Retinal pigment epithelial cell (primary cell): ENCODE data around the gene RIN3.

Experiments used
- DNase-seq: peaks from one replicate; pipeline ENCODE4 v3.0.0-alpha.2; 2010; ENCODE audit warnings: low read depth
- H3K4me3 ChIP-seq: 2 replicates; pipeline ENCODE4 v1.5.1; 2011; ENCODE audit warnings: mild to moderate bottlenecking, low read length, control low read depth, moderate library complexity
- CTCF ChIP-seq: conservative IDR thresholded peaks from 2 replicates; pipeline ENCODE4 v1.5.1; 2011; ENCODE audit warnings: low read depth, low read length, control low read depth, inconsistent platforms

RIN3 gene

GRCh38 chr14:92724516-92725340 is 211.1 kb downstream of the RIN3 start:
- TF ChIP-seq CTCF = no peak

DNA sequence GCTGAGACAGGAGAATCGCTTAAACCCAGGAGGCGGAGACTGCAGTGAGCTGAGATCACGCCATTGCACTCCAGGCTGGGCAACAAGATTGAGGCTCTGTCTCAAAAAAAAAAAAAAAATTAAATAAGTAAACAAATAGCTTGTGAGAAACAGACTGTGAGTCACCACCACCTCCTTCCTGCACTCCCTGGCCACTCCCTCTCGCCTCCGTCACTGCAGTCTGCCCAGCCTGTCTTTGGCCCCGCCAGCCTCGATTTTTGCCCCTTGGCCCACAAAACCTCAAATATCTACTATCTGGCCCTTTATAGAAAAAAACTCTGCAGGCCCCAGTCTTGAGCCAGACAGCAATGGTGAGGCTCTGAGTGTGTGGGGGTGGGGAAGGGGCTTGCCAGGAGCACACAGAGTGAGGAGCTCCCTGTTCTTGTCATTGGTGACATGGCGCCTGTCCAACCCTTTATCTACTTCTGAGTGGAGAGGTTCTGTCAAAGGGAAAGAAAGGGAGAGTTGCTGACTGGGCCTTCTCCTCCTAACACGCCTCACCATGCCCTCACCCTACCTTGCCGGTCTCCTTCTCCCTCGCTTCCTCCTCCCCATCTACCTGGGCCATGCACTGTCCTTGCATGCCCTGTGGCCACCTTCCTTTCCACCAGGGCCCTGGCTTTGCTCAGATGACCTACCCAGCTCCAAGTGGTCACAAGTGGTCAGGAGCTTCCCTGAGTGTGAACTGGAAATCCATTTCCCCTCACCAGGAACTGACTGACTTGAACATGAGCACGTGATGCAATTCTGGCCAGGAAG is 212.8 kb downstream of the RIN3 start:
- no peak overlapping the region for H3K4me3 ChIP-seq
- no peak for TF ChIP-seq CTCF
- DNase-seq = peak; percentile 77

More at GRCh38 chr14:92724516-92725340, 211.1 kb downstream of the RIN3 start:
- DNase-seq = peak; percentile 6
- H3K4me3 ChIP-seq = no peak overlapping the region

DNA sequence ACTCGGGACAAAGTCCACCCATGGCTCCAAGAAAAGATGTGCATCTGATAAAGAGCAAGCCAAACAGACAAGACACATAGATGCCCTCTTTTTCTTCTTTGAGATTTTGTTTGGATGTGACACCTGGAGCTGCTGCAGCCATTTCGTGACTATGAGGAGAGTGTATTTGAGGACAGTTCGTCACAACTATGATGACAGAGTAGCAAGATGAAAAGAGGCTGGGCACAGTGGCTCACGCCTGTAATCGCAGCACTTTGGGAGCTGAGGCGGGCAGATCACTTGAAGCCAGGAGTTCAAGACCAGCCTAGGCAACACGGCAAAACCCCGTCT is 213.3 kb downstream of the RIN3 start:
- no peak for TF ChIP-seq CTCF
- DNase-seq = no peak
- H3K4me3 ChIP-seq = no peak overlapping the region

DNA sequence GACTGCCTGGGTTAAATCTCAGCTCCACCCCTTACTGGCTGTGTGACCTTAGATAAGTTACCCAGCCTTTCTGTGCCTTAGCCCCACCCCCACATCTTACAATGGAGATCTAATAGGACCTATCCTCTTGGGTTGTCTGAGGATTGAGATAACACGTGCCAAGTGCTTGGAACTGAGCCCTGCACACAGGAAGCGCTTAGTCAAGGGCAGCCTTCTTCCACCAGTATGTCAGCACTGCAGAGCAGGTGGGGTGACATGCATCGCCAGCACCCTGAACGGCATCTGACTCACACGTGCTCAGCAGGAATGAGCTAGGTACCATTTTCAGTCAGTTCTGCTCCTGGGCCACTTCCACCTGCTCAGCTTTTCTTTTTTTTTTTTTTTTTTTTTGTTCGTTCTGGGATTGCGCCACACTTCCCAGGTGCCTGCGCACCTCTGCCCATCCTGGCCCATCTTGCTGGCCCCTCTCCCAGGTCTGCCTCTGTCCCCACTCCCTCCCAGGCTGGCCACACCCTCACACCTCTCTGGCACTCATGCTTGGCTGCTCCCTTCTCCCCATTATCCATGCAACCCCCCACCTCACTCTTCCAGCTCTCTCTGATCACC is 215.3 kb downstream of the RIN3 start:
- DNase-seq = peak; percentile 46
- no peak overlapping the region for H3K4me3 ChIP-seq
- no peak for TF ChIP-seq CTCF

GRCh38 chr14:92729634-92730358 is 216.2 kb downstream of the RIN3 start:
- peak; percentile 65 for DNase-seq
- TF ChIP-seq CTCF = no peak
- H3K4me3 ChIP-seq = no peak overlapping the region

- no peak overlapping the region for H3K4me3 ChIP-seq
- no peak for TF ChIP-seq CTCF
- no peak for DNase-seq
Observed at GRCh38 chr14:92731622-92732115, 218.1 kb downstream of the RIN3 start.
